ENCODE results near the gene KL. TPM values are rescaled to one million over a fixed set of nuclear protein-coding genes. Genes with fewer than 3 reads are reported as not detected.

Gene KL
- total RNA-seq, 2 experiments from 2014 or later: 0.23 TPM; not detected in 1

- H3K27ac Mint-ChIP-seq: no peak overlapping the region
- peaks cover 2% of the 10 kb centered on the region for H3K4me1 Mint-ChIP-seq
- H3K36me3 Mint-ChIP-seq: no peaks in the 10 kb centered on the region
- CTCF ChIA-PET: no interaction called here
- H3K27me3 Mint-ChIP-seq: peaks cover 12% of the 10 kb centered on the region
- ATAC-seq (no peak), DNase-seq (no peak)
- H3K4me3 Mint-ChIP-seq: no peak overlapping the region
- no peaks in the 10 kb centered on the region for H3K9me3 Mint-ChIP-seq (ENCODE audit: low read depth)
These were observed 74.7 kb downstream of the KL start for GRCh38 chr13:33090755-33091414.

GRCh38 chr13:33091415-33091774 lies 75.2 kb downstream of the KL start:
- Mint-ChIP-seq H3K27ac (no peak overlapping the region), H3K36me3 (no peaks in the 10 kb centered on the region), H3K27me3 (peaks cover 10% of the 10 kb centered on the region), H3K4me3 (no peak overlapping the region), H3K9me3 (ENCODE audit: low read depth) (no peaks in the 10 kb centered on the region), H3K4me1 (peaks cover 2% of the 10 kb centered on the region)
- CTCF ChIA-PET: no interaction called here
- DNase-seq (no peak), ATAC-seq (no peak)

DNA sequence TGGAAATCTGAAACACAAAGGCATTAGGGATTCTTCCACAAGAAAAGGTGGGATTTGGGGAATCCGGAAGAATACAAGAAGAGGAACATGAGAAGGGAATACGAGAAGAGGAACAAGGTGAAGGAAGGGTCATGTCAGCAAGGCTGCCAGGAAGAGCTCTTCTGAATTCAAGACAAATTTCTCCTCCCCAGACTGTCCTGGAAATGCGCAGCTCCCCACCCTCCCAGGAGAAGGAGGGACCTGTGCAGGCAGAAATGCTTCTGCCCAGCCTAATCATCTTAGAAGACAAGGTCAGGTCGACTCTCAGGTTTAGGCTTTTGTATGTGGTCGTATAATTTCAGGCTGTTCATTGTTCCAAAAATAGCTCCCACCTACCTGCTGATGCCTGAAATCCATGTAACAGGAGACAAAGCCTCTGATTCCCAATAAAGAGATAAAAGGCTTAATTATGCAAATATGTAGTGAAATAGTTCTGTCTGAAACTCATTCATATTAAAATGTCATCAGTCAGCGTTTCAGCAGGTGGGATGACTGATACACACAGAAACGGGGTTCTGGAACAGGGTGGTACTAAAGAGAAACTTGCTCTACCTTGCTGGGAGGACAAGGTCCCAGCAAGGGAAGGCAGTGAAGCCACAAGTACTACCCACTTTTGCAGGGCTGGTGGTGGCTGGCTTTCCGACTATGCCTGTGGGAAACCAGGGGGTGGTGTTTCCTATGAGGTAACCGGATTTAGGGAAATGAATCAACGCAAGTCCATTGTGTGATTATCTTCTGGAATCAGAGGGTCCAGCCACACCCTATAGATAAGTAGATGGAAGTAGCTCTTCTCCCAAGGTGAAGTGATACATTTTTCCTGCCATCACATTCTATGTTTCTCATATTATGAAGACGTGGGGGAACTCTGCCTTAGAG lies 76.1 kb downstream of the KL start:
- CTCF ChIA-PET: no interaction called here

DNA sequence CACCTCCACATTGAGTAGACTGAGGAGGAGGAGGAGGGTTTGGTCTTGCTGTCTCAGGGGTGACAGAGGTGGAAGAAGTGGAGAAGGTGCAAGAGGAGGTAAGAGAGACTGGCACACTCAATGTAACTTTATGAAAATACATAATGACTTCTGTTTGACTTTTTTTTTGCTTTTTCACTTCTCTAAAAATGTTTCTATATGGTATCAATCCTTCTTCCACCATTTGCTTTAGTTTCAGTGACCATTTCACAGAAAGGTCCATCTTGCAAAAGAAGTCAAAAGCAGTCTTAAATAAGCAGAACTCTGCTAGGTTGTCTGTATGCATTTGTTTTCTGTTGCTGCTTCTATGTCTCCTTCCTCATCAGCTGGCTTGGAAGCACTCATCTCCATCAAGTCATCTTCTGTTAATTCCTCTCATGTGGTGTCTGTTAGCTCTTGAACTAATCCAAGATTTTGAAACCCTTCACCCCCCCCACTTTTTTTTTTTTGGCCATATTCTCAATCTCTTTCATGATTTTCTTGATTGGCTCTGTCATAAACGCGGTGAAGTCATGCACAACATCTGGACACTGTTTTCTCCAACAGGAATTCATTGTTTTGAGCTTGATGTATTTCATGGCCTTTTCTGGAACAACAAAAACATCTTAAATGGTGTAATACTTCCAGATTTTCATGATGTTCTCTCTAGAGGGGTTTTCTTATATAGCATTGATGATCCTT lies 80.8 kb downstream of the KL start:
- no peak for DNase-seq
- Mint-ChIP-seq H3K27ac (no peak overlapping the region), H3K4me1 (no peaks in the 10 kb centered on the region), H3K27me3 (peaks cover 18% of the 10 kb centered on the region), H3K36me3 (no peaks in the 10 kb centered on the region), H3K9me3 (ENCODE audit: low read depth) (peaks cover 3% of the 10 kb centered on the region), H3K4me3 (no peak overlapping the region)
- ATAC-seq: no peak
- CTCF ChIA-PET: no interaction called here

More for the DNA sequence above, 76.1 kb downstream of the KL start:
- Mint-ChIP-seq H3K27me3 (peaks cover 12% of the 10 kb centered on the region), H3K9me3 (ENCODE audit: low read depth) (peaks cover 3% of the 10 kb centered on the region), H3K4me1 (no peaks in the 10 kb centered on the region), H3K36me3 (no peaks in the 10 kb centered on the region), H3K27ac (no peak overlapping the region), H3K4me3 (no peak overlapping the region)
- no peak for DNase-seq
- ATAC-seq: no peak

- ATAC-seq (no peak), DNase-seq (no peak)
- H3K27me3 Mint-ChIP-seq: peaks cover 18% of the 10 kb centered on the region
- H3K27ac Mint-ChIP-seq: no peak overlapping the region
- peaks cover 3% of the 10 kb centered on the region for H3K9me3 Mint-ChIP-seq (ENCODE audit: low read depth)
- no peaks in the 10 kb centered on the region for H3K4me1 Mint-ChIP-seq
- CTCF ChIA-PET: no interaction called here
- no peak overlapping the region for H3K4me3 Mint-ChIP-seq
- no peaks in the 10 kb centered on the region for H3K36me3 Mint-ChIP-seq
These were observed 83.6 kb downstream of the KL start for GRCh38 chr13:33099860-33100259.

- H3K36me3 Mint-ChIP-seq: no peaks in the 10 kb centered on the region
- no peak for DNase-seq
- no peaks in the 10 kb centered on the region for H3K4me1 Mint-ChIP-seq
- peaks cover 18% of the 10 kb centered on the region for H3K27me3 Mint-ChIP-seq
- no peak for ATAC-seq
- CTCF ChIA-PET: no interaction called here
- no peak overlapping the region for H3K4me3 Mint-ChIP-seq
- peaks cover 3% of the 10 kb centered on the region for H3K9me3 Mint-ChIP-seq (ENCODE audit: low read depth)
- H3K27ac Mint-ChIP-seq: no peak overlapping the region
These were observed 84.7 kb downstream of the KL start for GRCh38 chr13:33100886-33101285.

DNA sequence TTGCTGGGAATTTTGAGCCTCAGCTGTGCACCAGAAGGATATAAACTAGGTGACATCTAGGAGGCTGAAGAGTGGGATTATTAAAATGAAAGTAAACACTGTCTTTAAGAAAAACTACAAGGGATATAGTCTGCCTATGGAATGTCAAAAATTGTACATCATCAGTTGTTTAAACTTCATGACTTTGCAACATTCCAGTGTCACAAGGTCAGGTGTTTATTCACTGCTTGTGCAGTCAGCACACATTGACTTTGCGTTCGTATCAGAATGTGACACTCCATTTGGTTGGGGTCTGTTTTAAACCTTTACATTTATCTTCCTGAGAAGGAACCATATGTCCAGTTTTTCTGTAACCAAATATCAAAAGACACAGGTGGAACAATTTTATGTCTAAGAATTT lies 85.6 kb downstream of the KL start:
- DNase-seq: no peak
- CTCF ChIA-PET: no interaction called here
- Mint-ChIP-seq H3K4me3 (no peak overlapping the region), H3K9me3 (ENCODE audit: low read depth) (peaks cover 3% of the 10 kb centered on the region), H3K27ac (no peak overlapping the region), H3K4me1 (no peaks in the 10 kb centered on the region), H3K36me3 (no peaks in the 10 kb centered on the region), H3K27me3 (peaks cover 19% of the 10 kb centered on the region)
- no peak for ATAC-seq

DNA sequence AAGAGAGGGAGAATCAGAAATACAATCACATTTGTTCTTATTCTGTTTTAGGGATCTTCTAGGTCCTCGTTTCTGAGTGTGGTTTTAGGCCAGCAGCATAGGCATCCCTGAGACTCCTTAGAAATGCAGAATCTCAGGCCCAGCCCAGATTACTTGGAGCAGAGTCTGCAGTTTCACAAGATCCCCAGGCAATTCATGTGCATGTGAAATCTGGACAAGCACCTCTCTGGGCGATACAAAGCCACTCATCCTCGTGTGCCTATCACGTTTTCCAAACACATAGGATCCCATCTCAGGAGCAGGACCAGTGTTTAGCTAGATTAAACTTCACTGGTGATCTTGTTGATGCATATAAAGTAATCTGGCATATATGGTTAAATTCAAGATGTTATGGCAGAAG lies 87.2 kb downstream of the KL start:
- Mint-ChIP-seq H3K27me3 (peaks cover 15% of the 10 kb centered on the region), H3K27ac (no peak overlapping the region), H3K9me3 (ENCODE audit: low read depth) (no peaks in the 10 kb centered on the region), H3K36me3 (no peaks in the 10 kb centered on the region), H3K4me3 (no peak overlapping the region), H3K4me1 (no peaks in the 10 kb centered on the region)
- ATAC-seq: no peak
- no peak for DNase-seq
- CTCF ChIA-PET: no interaction called here

GRCh38 chr13:33105387-33106005 lies 89.3 kb downstream of the KL start:
- H3K4me3 Mint-ChIP-seq: no peak overlapping the region
- no peak for ATAC-seq
- no peak for DNase-seq
- CTCF ChIA-PET: no interaction called here
- H3K9me3 Mint-ChIP-seq (ENCODE audit: low read depth): no peaks in the 10 kb centered on the region
- no peaks in the 10 kb centered on the region for H3K4me1 Mint-ChIP-seq
- no peak overlapping the region for H3K27ac Mint-ChIP-seq
- H3K27me3 Mint-ChIP-seq: peaks cover 13% of the 10 kb centered on the region
- no peaks in the 10 kb centered on the region for H3K36me3 Mint-ChIP-seq

- CTCF ChIA-PET: no interaction called here
- ATAC-seq (no peak), DNase-seq (no peak)
- no peaks in the 10 kb centered on the region for H3K9me3 Mint-ChIP-seq (ENCODE audit: low read depth)
- H3K27ac Mint-ChIP-seq: no peak overlapping the region
- H3K27me3 Mint-ChIP-seq: peaks cover 9% of the 10 kb centered on the region
- no peaks in the 10 kb centered on the region for H3K36me3 Mint-ChIP-seq
- no peak overlapping the region for H3K4me3 Mint-ChIP-seq
- no peaks in the 10 kb centered on the region for H3K4me1 Mint-ChIP-seq
These were observed 90.6 kb downstream of the KL start for GRCh38 chr13:33106656-33107360.

DNA sequence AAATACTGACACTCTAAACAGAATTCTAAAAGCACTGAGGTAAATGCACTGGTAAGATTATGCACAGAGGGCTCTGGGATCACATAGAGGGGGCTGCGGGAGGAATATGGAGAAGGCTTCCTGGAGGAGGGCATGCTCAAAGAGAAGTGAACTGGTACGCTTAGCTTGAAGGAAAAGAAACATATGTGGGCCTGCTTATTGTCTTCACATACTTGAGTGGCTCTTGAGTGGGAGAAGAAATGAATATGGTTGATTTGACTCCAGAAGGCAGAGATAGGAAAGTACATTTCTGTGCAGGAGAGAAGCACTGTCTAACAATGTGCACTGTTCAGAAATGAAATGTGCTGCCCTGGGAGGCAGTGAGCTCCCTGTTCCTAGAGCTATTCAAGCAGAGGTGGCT lies 91.1 kb downstream of the KL start:
- CTCF ChIA-PET: no interaction called here
- DNase-seq (no peak), ATAC-seq (no peak)
- no peaks in the 10 kb centered on the region for H3K36me3 Mint-ChIP-seq
- H3K27me3 Mint-ChIP-seq: peaks cover 9% of the 10 kb centered on the region
- H3K9me3 Mint-ChIP-seq (ENCODE audit: low read depth): no peaks in the 10 kb centered on the region
- no peak overlapping the region for H3K27ac Mint-ChIP-seq
- H3K4me1 Mint-ChIP-seq: no peaks in the 10 kb centered on the region
- no peak overlapping the region for H3K4me3 Mint-ChIP-seq

- DNase-seq (no peak), ATAC-seq (no peak)
- Mint-ChIP-seq H3K4me1 (no peaks in the 10 kb centered on the region), H3K4me3 (no peak overlapping the region), H3K9me3 (ENCODE audit: low read depth) (no peaks in the 10 kb centered on the region), H3K27me3 (peaks cover 9% of the 10 kb centered on the region), H3K36me3 (no peaks in the 10 kb centered on the region), H3K27ac (no peak overlapping the region)
- CTCF ChIA-PET: no interaction called here
These were observed 92.4 kb downstream of the KL start for GRCh38 chr13:33108620-33109019.

DNA sequence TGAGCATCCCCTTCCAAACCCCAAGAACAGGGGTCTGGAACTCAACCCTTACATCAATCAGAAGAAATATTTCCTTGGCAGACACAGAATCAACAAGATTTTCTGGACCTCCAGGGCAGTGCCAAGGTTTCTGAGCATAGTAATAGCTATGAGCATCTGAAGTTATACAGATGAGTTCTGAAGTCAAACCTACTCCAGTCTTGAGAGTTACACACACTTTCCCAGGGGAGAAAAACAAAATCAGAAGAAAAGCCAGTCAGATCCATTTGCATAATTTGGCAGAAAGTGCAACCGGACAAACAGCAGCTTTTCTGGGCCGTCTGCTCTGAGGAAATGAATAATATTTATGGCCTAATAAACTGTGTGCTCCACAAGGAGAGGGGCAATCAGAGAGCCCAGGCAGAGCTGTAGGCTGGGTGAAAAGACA lies 93.1 kb downstream of the KL start:
- H3K36me3 Mint-ChIP-seq: no peaks in the 10 kb centered on the region
- H3K27ac Mint-ChIP-seq: no peak overlapping the region
- ATAC-seq (no peak), DNase-seq (no peak)
- H3K9me3 Mint-ChIP-seq (ENCODE audit: low read depth): no peaks in the 10 kb centered on the region
- H3K4me1 Mint-ChIP-seq: no peaks in the 10 kb centered on the region
- no peak overlapping the region for H3K4me3 Mint-ChIP-seq
- H3K27me3 Mint-ChIP-seq: peaks cover 9% of the 10 kb centered on the region
- CTCF ChIA-PET: no interaction called here
